Endometrial microvascular endothelial cells (primary cell): ENCODE results near the gene TMEM150A. TPM values are rescaled to one million over a fixed set of nuclear protein-coding genes. Genes with fewer than 3 reads are reported as not detected.
"Not testable (repeated sequence)": the region's sequence is repeated elsewhere in the genome, so short reads cannot be mapped to it uniquely, and the experiment has no call there.

Experiments used
- in situ Hi-C: cut with HindIII; loops from 2 replicates; pipeline ENCODE4 v1.10.0; 2017; ENCODE audit warnings: low sequenced_read_pairs, low pct_unique_long_range_greater_than_20kb; ENCODE audit errors: inconsistent ontology term
- total RNA-seq: library from RNA; depleted of rRNA; stranded (reverse); fragments of >200 nt; gene quantifications from one replicate; pipeline ENCODE4 v1.2.3, GENCODE V29; 2015; ENCODE audit errors: inconsistent ontology term

TMEM150A gene
- total RNA-seq, 1 donor from 2014 or later: 23.5 TPM

DNA sequence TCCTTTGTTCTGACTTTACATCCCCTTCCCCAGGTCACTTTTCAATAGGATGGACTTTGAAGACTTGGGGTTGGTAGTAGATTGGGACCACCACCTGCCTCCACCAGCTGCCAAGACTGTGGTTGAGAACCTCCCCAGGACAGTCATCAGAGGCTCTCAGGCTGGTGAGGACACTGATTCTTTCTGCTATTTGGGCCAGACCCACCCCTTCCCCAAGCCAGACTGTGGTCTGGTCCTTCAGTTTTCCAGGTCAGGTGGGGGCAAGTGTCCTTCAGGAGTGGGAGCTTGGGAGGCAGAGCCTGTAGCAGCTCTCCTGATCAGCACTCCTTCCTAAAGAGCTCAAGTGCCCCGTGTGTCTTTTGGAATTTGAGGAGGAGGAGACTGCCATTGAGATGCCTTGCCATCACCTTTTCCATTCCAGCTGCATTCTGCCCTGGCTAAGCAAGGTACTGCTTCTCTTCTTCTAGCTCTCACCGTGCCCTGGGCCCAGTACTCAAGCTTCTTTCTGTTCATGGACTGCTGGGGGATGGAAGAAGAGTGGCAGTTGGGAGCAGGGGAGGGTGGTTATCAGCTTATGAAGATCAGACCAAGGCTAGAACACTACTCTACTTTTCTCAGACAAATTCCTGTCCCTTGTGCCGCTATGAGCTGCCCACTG lies 5.9 kb downstream of the TMEM150A start:
- in situ Hi-C loops: no loop called here

DNA sequence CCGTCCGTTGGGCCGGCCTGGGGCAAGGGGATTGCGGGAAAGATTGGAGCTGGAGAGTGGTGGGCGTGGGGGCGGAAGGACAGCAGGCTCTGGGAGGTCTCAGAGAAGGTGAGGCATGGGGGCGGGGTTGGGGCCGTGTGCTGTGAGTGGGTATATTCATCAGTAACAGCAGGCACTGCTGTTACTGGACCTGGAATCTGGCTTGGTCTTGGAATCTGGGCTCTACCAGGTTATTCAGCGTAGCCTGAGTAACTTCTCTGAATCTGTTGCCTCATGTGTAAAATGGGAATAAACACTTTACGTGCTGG lies 6.5 kb downstream of the TMEM150A start:
- in situ Hi-C loops: no loop called here

DNA sequence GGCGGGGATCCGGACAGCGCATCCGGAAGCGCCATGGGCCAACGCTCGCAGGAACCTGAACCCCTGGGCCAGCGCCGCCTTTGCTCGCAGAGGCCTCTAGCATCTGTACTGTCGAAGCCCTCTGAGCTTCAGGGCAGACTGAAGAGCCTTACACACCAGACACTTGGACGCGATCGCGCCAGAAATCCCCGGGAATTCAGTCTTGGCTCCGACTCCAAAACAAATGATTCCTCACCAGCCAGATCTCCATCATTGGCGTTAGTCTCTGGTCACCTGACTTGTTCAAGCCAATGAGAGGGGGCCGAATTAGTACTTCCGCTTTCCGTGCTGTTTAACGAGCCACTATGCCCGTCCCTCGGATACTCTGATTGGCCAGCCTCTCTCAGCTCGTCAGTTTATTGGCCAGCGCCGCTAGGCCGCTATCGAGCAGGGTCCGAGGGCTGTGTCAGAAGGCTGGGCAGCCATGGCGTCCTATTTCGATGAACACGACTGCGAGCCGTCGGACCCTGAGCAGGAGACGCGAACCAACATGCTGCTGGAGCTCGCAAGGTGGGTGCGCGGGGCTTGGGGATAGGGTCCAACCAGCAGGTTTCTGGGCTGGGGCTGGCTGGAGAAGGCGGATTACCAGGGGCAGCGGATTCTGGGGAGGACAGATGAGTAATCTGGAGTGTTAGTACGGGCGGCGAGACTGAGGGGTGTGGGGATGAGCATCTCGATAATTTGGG lies 7.0 kb downstream of the TMEM150A start, which contains the start of gene RNF181:
Gene RNF181 (plus strand): TSS at position 445 of the 725 bp plus-strand sequence. CDS start 19 bp downstream, at position 464.
- in situ Hi-C loops: no loop called here

DNA sequence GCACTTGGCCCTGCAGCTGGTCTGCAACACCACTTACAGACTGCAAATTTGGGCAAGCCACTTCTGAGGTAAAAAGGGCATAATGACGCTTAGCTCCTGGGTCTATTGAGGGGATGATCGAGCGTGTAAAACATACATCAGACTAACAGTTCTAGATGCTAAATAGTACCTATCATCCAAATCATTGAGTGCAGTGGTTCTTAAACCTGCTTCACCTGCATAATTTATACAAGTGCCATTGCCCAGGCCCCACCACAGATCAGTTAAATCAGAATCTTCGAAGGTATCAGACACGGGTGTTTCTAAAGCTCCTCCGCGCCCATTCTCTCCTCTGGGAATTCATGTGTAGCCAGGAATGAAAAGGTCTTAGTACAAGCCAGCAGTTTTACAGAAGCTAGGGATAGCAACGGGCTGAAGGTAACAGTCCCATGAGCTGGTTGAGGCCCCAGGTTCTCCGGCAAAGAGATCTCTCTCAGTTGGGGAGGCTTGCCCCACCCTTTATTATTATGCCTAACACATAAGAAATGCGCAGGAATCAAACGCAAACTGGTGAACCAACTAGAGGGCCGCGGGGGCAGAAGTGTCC lies 7.7 kb downstream of the TMEM150A start:
- in situ Hi-C loops: no loop called here

DNA sequence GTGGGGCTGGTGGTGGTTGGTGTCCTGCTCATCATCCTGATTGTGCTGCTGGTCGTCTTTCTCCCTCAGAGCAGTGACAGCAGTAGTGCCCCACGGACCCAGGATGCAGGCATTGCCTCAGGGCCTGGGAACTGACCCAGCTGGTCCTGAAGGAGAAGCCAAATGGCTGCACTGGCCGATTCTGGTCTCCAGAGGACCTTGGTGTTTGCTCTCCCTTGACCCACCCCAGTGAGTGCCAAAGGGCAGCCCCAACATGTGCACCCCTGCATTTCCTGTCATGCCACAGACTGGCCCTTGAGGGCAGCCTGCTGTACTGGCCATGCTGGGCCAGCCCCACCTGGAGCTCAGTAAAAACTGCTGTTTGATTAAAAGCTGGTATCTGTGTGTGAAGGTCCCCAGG lies 9.5 kb downstream of the TMEM150A start:
- in situ Hi-C loops: no loop called here

DNA sequence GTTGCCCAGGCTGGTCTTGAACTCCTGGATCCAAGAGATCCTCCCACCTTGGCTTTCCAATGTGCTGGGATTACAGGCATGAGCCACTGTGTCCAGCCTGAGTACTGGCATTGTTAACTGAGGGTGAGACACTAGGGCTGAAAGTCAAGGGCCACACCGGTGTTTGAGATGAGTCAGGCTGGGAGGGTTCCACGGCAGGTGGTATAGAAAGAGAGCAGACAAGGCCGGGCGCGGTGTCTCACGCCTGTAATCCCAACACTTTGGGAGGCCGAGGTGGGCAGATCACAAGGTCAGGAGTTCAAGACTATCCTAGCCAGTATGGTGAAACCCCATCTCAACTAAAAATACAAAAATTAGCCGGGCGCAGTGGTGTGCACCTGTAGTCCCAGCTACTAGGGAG lies 10.2 kb downstream of the TMEM150A start:
- in situ Hi-C loops: not testable (repeated sequence)

DNA sequence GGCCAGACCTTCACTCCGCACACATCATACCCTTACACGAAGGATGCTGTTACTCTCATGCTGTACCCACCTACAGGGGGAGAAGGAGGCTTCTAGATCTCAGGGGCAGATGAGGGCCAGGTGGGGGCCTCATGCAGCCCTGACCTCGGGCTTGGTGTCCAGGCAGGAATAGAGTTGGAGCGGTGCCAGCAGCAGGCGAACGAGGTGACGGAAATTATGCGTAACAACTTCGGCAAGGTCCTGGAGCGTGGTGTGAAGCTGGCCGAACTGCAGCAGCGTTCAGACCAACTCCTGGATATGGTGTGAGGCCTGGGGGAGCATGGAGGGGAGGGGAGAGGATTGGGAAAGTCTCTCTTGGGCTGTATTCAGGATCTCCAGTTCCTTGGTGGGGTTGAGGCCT lies 10.9 kb downstream of the TMEM150A start:
- in situ Hi-C loops: no loop called here

DNA sequence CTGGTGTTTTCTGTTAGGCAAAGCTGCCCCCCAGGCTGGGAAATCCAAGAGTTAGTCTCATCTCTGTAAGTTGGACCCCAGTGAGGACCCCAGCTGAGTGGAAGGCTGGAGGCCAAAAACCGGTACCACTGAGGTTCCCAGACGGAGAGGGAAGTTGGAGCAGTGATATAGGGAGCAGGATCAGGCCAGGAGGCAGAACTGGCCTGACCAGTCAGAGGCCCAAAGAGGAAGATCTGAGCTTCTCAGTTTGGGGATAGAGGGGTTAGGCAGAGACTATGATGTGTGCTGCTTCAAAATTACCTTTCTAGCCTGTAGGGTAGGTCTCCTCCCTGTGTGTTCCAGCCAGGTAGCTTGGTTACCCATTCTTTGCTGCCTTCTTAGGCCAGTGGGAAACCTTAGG lies 11.5 kb downstream of the TMEM150A start:
- in situ Hi-C loops: no loop called here

DNA sequence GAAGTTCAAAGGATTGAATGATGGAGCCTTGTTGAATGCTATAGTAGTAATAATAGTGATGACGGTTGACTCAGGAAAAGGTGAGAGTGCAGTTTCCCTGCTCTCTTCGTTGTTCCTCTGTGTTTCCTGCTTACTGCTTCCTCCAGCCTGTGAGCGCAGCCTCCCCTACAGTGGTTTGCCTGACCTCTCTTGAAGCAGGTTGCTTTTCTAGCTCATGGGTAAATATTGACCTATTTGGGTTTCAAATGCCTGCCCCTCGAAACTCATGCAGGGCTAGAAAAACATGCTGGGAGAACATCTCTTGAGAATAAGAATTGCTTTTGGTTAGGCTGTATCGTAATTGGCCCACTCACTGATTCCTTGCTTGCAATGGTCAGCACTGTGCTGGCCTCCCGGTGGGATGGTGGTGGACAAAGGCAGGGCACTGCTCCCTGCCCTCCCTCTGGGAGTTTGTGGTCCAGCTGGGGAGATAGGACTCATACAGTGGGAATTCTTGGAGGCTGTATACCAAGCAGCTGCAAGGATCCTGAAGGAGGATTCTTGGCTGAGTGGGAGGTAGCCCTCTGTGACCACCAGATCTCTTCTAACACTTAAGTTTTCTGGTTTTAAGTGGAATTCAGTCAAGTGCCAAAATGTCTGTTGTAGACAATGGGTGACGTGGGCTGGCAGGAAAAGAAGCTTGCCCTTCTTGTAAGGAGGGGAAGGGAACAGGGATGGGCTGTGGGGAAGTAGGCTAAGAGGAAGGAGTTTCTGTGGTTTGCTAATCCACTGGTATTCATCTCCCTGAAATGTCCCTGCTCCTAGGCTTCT lies 12.3 kb downstream of the TMEM150A start:
- in situ Hi-C loops: no loop called here

DNA sequence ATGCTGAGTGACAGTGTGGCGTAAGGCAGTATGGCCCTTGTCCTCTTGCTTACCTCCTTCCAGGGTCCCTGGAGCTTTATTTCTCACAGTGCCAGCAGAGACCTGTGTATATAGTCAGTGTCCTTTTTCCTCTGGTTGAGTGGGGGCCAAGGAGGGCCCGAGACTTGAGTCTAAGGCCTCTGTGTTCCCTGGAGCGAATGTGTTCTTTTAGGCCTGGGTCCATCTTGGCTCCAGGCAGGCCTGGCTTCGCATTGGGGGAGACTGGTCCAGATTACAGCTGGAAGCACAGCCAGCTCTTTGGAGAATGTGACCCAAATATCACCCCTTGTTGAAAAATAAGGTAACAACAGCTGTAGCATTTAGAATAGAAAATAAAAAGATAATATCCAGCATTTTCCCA lies 13.3 kb downstream of the TMEM150A start:
- in situ Hi-C loops: no loop called here

DNA sequence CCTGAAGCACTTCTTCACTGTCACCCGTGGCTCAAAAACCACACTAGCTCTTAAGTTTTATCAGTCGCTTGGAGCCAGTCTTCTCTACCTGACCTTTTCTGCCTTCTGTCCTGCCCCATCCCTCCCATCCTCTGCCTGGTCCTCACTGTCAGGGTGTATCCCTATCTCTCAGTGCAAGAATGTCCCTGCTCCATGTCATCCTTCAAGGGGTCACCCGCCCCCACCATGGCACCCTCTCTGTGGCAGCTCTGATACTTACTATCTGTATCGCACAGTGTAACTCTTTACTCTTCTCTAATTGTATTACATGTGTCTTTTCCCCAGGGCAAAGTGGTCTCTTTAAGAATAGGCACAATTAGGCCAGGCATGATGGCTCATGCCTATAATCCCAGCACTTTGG lies 13.9 kb downstream of the TMEM150A start:
- in situ Hi-C loops: no loop called here

DNA sequence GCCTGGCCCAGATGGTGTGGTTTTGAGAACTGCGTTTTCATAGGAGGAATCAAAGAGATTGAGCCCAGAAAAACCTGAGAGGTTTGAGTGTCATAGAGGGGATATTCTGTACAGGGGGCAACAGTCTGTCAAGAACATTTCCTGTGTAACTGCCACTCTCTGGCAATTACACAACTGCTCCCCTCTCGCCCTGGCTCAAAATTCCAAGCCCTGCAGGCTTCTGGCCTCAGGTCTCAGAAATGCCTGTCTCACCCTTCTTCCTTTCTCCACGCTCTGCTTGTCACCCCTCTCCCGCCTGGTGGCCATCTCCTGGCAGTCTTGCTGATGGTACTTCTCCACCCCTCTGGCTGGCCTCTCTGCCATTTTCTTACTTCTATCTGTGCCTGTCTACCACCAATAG lies 14.3 kb downstream of the TMEM150A start:
- in situ Hi-C loops: no loop called here

DNA sequence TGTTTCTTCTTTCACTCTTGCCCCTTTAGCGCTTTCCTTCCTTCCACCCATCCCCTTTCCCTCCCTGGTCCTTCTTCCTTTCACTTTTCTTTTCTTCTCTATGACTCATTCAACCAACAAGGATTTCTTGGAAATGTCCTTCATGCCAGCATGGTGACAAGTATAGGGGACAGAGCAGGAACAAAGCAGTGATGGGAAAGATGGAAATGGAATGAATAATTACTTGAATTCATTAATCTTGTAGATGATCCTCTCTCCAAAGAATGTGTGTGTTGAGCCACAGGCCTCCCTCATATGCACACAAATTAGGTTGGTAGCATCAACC lies 16.8 kb downstream of the TMEM150A start:
- in situ Hi-C loops: no loop called here

DNA sequence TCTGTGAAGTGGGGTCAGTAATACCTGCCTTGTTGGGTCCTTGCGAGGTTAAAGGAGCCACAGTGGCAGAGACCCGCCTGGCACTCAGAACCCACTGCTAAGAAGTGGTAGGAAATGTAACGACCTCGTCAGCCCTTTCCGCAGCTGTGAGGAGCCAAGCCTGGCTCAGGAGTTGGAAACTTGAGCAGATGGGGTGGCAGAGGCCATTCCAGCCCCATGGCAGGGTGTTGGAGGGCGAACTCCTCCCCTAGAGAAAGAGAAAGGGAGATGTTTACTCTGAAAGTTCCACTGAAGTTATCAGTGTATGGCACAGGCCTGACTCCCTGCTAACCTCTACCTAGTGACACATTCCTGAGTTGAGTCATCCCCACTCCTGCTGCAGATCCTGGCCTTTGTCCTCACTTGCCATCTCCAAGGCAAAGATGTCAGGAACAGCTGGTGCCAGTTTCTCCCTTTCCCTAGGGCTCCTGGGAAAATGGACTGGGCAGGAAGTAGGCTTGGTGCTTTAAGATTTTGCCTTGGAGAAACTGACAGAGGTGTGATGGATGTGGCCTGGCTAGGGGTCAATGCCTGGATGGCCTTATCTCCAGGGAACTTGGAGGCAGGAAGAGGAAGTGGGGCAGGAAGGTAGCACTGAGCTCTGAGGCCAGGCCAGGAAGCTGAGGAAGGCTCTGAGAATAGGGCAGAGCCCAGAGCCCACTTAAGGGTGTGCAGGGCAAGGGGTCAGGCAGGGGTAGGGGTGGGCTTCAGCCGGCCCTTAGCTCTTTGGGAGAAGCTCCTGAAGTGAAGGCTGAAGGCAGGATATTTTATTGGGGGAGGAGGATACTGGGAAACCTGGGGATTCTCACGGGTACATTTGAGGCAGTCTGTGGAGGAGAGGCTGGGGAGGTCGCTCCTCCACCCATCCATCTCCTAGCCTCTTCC lies 17.4 kb downstream of the TMEM150A start:
- in situ Hi-C loops: no loop called here

DNA sequence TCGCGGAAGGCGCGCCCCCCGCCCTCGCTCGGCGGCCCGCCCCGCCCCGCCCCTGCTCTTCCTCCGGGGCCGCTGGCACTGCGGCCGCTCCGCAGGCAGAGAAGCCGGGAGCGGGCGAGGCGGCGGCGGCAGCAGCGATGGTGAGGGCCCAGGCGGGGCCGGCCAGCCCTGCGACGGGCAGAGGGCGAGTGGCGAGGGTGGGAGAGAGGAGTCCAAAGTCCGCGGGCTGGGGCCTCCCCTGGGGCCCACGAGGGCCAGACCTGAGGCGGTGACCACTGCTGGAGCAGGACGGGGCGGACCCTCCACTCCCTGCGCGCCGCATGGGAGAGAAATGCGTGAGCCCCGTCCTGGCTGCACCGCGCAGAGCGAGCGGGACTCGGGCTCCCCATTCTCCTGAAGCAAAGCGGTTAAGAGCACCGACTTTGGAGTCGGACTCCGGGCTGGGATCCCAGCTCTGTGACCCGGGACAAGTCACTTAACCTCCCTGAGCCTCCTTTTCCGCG lies 18.1 kb downstream of the TMEM150A start, which contains the start of gene VAMP5:
Gene VAMP5 (plus strand): TSS at position 78 of the 503 bp plus-strand sequence. CDS start 60 bp downstream, at position 138.
- in situ Hi-C loops: no loop called here

DNA sequence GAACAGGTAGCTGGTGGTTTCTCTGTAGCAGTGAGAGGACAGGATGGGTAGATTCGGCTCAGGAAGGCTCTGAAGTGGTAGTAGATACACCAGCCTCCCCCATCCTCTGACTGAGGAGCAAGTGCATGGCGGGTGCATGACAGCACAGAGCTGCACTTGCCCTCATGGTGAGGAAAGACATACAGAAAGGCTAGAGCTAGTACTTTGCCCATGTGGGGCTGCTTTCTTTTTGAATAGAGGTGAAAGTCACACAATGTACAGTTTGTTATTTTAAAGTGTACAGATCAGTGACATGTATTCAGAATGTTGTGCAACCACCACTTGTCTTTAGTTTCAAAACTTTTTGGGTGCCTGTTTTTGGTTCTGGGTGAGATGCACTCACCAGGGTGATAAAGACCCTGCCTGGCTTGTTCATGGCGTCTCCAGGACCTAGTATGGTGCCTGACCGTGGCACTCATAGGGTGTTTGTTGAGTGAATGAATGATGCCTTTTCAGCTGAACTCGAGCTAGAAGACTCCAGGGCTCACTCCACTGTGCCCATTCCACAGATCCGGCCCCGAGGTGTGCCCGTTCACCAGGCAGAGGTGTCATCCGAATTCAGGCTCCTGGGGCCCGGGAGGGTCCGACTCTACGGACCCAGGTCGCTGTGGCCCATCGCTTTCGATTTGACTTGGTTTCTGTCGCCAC lies 18.7 kb downstream of the TMEM150A start:
- in situ Hi-C loops: no loop called here

DNA sequence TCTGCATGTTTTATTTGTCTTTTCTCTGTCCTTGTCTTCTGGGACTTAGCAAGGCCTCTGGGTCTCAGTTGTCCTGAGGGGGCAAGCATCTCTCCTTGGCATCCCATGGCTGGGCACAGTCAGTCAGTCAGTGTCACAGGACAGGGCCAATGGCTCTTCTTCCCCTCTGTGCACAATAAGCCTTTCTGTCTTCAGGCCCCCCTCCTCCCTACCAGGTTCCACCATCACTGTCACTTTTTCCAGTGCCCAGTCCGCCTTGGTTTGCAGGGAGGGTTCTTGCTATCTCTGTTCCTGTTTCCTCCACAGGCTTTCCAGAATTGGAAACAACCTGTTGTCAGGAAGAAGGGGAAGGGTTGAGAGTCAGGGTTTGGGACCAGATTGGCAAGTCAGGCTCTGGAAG lies 20.0 kb downstream of the TMEM150A start:
- in situ Hi-C loops: no loop called here

DNA sequence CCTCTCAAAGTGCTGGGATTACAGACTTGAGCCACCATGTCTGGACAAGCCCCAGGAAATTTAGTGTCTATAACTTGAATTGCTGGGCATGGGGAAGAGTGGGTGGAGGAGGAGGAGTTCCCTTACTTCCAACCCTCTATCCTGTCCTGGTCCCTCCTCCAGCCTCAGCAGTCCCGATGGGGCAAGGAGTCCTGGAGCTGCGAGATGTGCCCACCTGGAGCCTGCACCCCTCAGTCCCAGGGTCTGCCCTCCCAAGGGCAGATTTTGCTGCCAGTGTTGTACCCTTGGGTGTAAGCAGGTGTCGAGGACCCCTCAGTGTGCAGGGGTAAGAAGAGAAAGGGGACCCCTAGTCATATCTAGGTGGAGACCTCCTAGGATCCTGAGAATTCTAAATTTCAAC lies 22.3 kb downstream of the TMEM150A start:
- in situ Hi-C loops: no loop called here
